ENCODE results near the gene ASB1.

DNA sequence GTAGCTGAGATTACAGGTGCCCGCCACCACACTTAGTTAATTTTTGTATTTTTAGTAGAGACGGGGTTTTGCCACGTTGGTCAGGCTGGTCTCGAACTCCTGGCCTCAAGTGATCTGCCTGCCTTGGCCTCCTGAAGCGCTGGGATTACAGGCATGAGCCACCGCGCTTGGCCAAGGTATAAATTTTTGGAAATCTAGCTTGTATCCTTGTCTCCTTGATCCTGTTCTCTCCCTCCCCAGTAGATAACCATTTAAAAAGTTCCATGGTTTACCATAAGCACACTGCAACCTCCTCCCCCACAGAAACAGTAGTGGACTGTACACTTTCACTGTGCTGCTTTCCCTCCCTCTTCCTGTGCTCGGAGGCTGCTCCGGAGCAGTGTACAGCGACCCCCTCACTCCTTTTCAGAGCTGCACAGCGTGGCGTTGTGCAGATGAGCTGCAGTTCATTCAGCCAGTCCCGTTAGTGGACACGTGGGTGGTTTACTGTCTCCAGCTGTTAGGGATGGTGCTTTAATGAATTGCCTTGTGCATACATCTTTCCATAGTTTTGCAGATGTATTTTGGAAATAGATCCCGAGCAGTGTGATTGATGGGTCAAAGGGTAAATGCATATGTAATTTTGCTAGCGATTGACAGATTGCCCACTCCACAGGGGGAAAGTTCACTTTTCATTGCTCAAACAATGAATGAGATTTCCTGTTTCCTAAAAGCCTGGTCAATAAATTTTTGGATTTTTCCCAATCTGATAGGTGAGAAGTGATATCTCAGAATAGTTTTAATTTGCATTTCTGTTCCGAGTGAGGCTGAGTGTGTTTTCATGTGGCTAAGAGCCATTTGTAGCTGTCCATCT lies 14.8 kb downstream of the ASB1 start:
- no peak for TF ChIP-seq YY1 (IDR thresholded peaks at IDR 0.05; ENCODE audit: insufficient read depth, insufficient read length)
- no peak for TF ChIP-seq ZNF274 (IDR thresholded peaks at IDR 0.05; ENCODE audit: low read depth, low read length)

All from NT2/D1 (cell line).